Measurements from ENCODE around the gene KLHL14.

DNA sequence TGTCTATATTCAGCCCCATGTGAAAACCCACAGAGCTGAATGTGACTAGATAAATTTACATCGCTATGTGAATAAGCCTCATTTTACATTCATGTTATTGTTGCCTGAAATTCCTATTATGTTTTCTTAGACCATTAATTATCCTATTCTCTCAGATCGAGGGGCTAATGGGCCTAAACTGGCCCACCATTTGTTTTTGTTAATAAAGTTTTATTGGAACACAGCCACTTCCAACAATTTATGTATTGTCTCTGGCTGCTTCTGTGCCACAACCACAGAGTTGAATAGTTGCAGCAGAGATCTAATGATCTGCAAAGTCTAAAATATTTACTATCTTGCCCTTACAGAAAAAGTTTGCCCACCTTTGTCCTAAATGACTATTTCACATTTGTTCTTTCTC, 61.0 kb downstream of the KLHL14 start:
- TF ChIP-seq POLR2A (IDR thresholded peaks at IDR 0.05): no peak
- TF ChIP-seq, protein P1, sequence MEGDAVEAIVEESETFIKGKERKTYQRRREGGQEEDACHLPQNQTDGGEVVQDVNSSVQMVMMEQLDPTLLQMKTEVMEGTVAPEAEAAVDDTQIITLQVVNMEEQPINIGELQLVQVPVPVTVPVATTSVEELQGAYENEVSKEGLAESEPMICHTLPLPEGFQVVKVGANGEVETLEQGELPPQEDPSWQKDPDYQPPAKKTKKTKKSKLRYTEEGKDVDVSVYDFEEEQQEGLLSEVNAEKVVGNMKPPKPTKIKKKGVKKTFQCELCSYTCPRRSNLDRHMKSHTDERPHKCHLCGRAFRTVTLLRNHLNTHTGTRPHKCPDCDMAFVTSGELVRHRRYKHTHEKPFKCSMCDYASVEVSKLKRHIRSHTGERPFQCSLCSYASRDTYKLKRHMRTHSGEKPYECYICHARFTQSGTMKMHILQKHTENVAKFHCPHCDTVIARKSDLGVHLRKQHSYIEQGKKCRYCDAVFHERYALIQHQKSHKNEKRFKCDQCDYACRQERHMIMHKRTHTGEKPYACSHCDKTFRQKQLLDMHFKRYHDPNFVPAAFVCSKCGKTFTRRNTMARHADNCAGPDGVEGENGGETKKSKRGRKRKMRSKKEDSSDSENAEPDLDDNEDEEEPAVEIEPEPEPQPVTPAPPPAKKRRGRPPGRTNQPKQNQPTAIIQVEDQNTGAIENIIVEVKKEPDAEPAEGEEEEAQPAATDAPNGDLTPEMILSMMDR (IDR thresholded peaks at IDR 0.05): no peak

Data from Peyer's patch (tissue), 4 donors.